HEK293 (cell line): ENCODE results near the gene CHID1.

Source experiments
- CTCF ChIA-PET: fragments of 350-600 bp; formaldehyde crosslinking; extraction: SDS; loops from one replicate; lab custom pipeline; 2021; ENCODE audit warnings: antibody characterized with exemption; lab: Yijun Ruan, JAX
- POLR2A ChIA-PET: fragments of 300-600 bp; formaldehyde crosslinking; extraction: SDS; loops from one replicate; lab custom pipeline; 2020; ENCODE audit warnings: antibody characterized with exemption, inconsistent platforms; lab: Yijun Ruan, JAX
- H3K27ac ChIP-seq: fragments of 200-500 bp; sonication (Bioruptor generic); 2 replicates; pipeline ENCODE4 v1.5.1; 2014; ENCODE audit warnings: low read depth, low read length, control low read depth, inconsistent platforms; ENCODE audit errors: extremely low read depth
- H3K36me3 ChIP-seq, 2 experiments: fragments of 200-500 bp in 1 of 2; sonication (Bioruptor generic) in 1 of 2; 1 replicate in 1 of 2; 2 replicates in 1 of 2; pipeline ENCODE4 v1.5.1; 2014 to 2017; ENCODE audit warnings: inconsistent platforms in 2 of 2, low read length in 2 of 2; ENCODE audit not compliant: control insufficient read depth in 2 of 2, insufficient read depth in 1 of 2
- H3K4me1 ChIP-seq: fragments of 200-500 bp; sonication (Bioruptor generic); 2 replicates; pipeline ENCODE4 v1.5.1; 2014; ENCODE audit warnings: mild to moderate bottlenecking, low read length, inconsistent platforms; ENCODE audit not compliant: control insufficient read depth, insufficient read depth
- H3K4me3 ChIP-seq: 2 replicates; pipeline ENCODE4 v1.5.1; 2011; ENCODE audit warnings: low read depth, mild to moderate bottlenecking, control low read depth, low read length, moderate library complexity
- H3K9me3 ChIP-seq: fragments of 200-500 bp; sonication (Bioruptor generic); 2 replicates; pipeline ENCODE4 v1.5.1; 2014; ENCODE audit warnings: low read depth, low read length, inconsistent platforms; ENCODE audit not compliant: control insufficient read depth, insufficient read depth
- HOXD13 ChIP-seq: sonication (generic); formaldehyde crosslinking; IDR thresholded peaks from 2 replicates; pipeline ENCODE4 v1.8.0; 2022; ENCODE audit warnings: missing genetic modification reagents, borderline replicate concordance
- KLF10 ChIP-seq: fragments of 450-650 bp; IDR thresholded peaks from 2 replicates; pipeline ENCODE4 v1.5.1; 2018; ENCODE audit warnings: missing biosample characterization, mild to moderate bottlenecking, missing genetic modification characterization
- PATZ1 ChIP-seq: fragments of 450-650 bp; formaldehyde crosslinking; IDR thresholded peaks from 2 replicates; pipeline ENCODE4 v1.5.1; 2016; ENCODE audit warnings: missing biosample characterization, missing genetic modification characterization
- SCRT1 ChIP-seq: fragments of 450-650 bp; formaldehyde crosslinking; IDR thresholded peaks from 2 replicates; pipeline ENCODE4 v1.5.1; 2016; ENCODE audit warnings: missing biosample characterization, missing genetic modification characterization, borderline replicate concordance
- TSHZ1 ChIP-seq: fragments of 450-650 bp; formaldehyde crosslinking; IDR thresholded peaks from 2 replicates; pipeline ENCODE4 v1.5.1; 2016; ENCODE audit warnings: missing biosample characterization, missing genetic modification characterization, borderline replicate concordance
- ZBTB8A ChIP-seq: fragments of 450-650 bp; formaldehyde crosslinking; IDR thresholded peaks from 2 replicates; pipeline ENCODE4 v1.5.1; 2016; ENCODE audit warnings: missing biosample characterization, missing genetic modification characterization
- ZNF148 ChIP-seq: fragments of 450-650 bp; formaldehyde crosslinking; IDR thresholded peaks from 2 replicates; pipeline ENCODE4 v1.5.0; 2017; ENCODE audit warnings: missing biosample characterization, missing genetic modification characterization, borderline replicate concordance
- ZNF155 ChIP-seq: fragments of 450-650 bp; formaldehyde crosslinking; IDR thresholded peaks from 2 replicates; pipeline ENCODE4 v1.5.1; 2016; ENCODE audit warnings: missing biosample characterization, missing genetic modification characterization
- ZNF169 ChIP-seq: fragments of 450-650 bp; formaldehyde crosslinking; IDR thresholded peaks from 2 replicates; pipeline ENCODE4 v1.5.1; 2016; ENCODE audit warnings: missing biosample characterization, missing genetic modification characterization
- ZNF223 ChIP-seq: fragments of 450-650 bp; formaldehyde crosslinking; IDR thresholded peaks from 2 replicates; pipeline ENCODE4 v1.5.1; 2016; ENCODE audit warnings: missing biosample characterization, missing genetic modification characterization
- ZNF26 ChIP-seq: fragments of 450-650 bp; formaldehyde crosslinking; IDR thresholded peaks from 2 replicates; pipeline ENCODE4 v1.5.1; 2016; ENCODE audit warnings: missing biosample characterization, missing genetic modification characterization
- ZNF302 ChIP-seq: fragments of 450-650 bp; formaldehyde crosslinking; IDR thresholded peaks from 2 replicates; pipeline ENCODE4 v1.5.1; 2016; ENCODE audit warnings: missing biosample characterization, missing genetic modification characterization, low read depth
- ZNF341 ChIP-seq: fragments of 450-650 bp; formaldehyde crosslinking; IDR thresholded peaks from 2 replicates; pipeline ENCODE4; 2016; ENCODE audit warnings: low read depth, missing biosample characterization, missing genetic modification characterization
- ZNF501 ChIP-seq: fragments of 450-650 bp; formaldehyde crosslinking; IDR thresholded peaks from 2 replicates; pipeline ENCODE4 v1.5.1; 2016; ENCODE audit warnings: missing biosample characterization, missing genetic modification characterization
- ZNF513 ChIP-seq: fragments of 450-650 bp; IDR thresholded peaks from 2 replicates; pipeline ENCODE4 v1.5.1; 2018; ENCODE audit warnings: missing biosample characterization, missing genetic modification characterization
- ZNF549 ChIP-seq: fragments of 450-650 bp; IDR thresholded peaks from 2 replicates; pipeline ENCODE4 v1.5.1; 2018; ENCODE audit warnings: missing biosample characterization, missing genetic modification characterization, mild to moderate bottlenecking, inconsistent platforms, moderate library complexity
- ZNF571 ChIP-seq: fragments of 450-650 bp; formaldehyde crosslinking; IDR thresholded peaks from 2 replicates; pipeline ENCODE4 v1.5.0; 2017; ENCODE audit warnings: missing biosample characterization, missing genetic modification characterization
- ZNF654 ChIP-seq: fragments of 450-650 bp; formaldehyde crosslinking; IDR thresholded peaks from 2 replicates; pipeline ENCODE4 v1.5.1; 2016; ENCODE audit warnings: low read depth, missing biosample characterization, missing genetic modification characterization
- ZNF677 ChIP-seq: fragments of 450-650 bp; IDR thresholded peaks from 2 replicates; pipeline ENCODE4 v1.5.0; 2018; ENCODE audit warnings: missing biosample characterization, mild to moderate bottlenecking, missing genetic modification characterization, moderate library complexity
- ZNF701 ChIP-seq: fragments of 450-650 bp; formaldehyde crosslinking; IDR thresholded peaks from 2 replicates; pipeline ENCODE4 v1.5.1; 2016; ENCODE audit warnings: missing biosample characterization, missing genetic modification characterization
- ZNF777 ChIP-seq: fragments of 450-650 bp; formaldehyde crosslinking; IDR thresholded peaks from 2 replicates; pipeline ENCODE4 v1.5.1; 2017; ENCODE audit warnings: missing biosample characterization, missing genetic modification characterization, borderline replicate concordance
- ZNF837 ChIP-seq: fragments of 450-650 bp; formaldehyde crosslinking; IDR thresholded peaks from 2 replicates; pipeline ENCODE4 v1.5.1; 2016; ENCODE audit warnings: missing biosample characterization, missing genetic modification characterization

Gene CHID1

GRCh38 chr11:819943-820649 is 90.5 kb downstream of the CHID1 start (continued):
- TF ChIP-seq ZNF501 (no peak), ZNF777 (no peak)

GRCh38 chr11:819129-819931 is 91.3 kb downstream of the CHID1 start:
- Histone ChIP-seq H3K36me3 (peaks cover 4 to 37% of the 10 kb centered on the region in 2 experiments; a peak in 2 of 3 replicates), H3K4me3 (peak overlapping the region; percentile 94), H3K27ac (peak overlapping the region; percentile 81), H3K9me3 (no peaks in the 10 kb centered on the region), H3K4me1 (0 out of 2 replicates have a peak, but pooled peaks cover 3% of the 10 kb centered on the region)
- ChIA-PET CTCF (interaction anchor here (0.9 to 2.1 kb wide), 2 partner anchors 15 to 21 kb away, joined by 3 to 5 read pairs; partner anchors contain the start of gene PIDD1), POLR2A (interaction anchor here (0.7 to 11.4 kb wide), 18 partner anchors 9 to 612 kb away, joined by 3 to 202 read pairs (median 6); partner anchors contain the start of genes BET1L, CD151, CEND1 and CRACR2B)
- TF ChIP-seq ZNF223 (tag by site-specific recombination) (no peak), ZNF571 (no peak), ZNF549 (tag by site-specific recombination) (no peak), HOXD13 (CRISPR knock-in tag) (no peak), ZNF26 (no peak), PATZ1 (tag by site-specific recombination) (peak; percentile 69), ZNF701 (tag by site-specific recombination) (no peak), ZNF513 (tag by site-specific recombination) (no peak), ZNF654 (tag by site-specific recombination) (no peak), SCRT1 (no peak), ZBTB8A (tag by site-specific recombination) (peak; percentile 90), ZNF677 (tag by site-specific recombination) (no peak), ZNF155 (no peak), ZNF148 (tag by site-specific recombination) (no peak), TSHZ1 (tag by site-specific recombination) (no peak), ZNF341 (no peak), ZNF302 (tag by site-specific recombination) (no peak), KLF10 (tag by site-specific recombination) (peak; percentile 97), ZNF169 (tag by site-specific recombination) (no peak), ZNF837 (tag by site-specific recombination) (no peak)
